HCEC 1CT (cell line): ENCODE measurements around the gene FAM168A.
"Not testable (repeated sequence)": the region's sequence is repeated elsewhere in the genome, so short reads cannot be mapped to it uniquely, and the experiment has no call there.

Source experiments
- DNase-seq: peaks from one replicate; pipeline ENCODE4 v3.0.0-alpha.2; 2017

The FAM168A gene

GRCh38 chr11:73465023-73465675 is 132.8 kb downstream of the FAM168A start:
- DNase-seq = no peak

GRCh38 chr11:73464347-73464746 is 133.6 kb downstream of the FAM168A start:
- DNase-seq = no peak

GRCh38 chr11:73463359-73463758 is 134.6 kb downstream of the FAM168A start:
- DNase-seq = peak; percentile 35

GRCh38 chr11:73461964-73462363 is 135.9 kb downstream of the FAM168A start:
- no peak for DNase-seq

- DNase-seq = no peak
Measured at GRCh38 chr11:73461335-73461840, 136.5 kb downstream of the FAM168A start.

- no peak for DNase-seq
Measured at GRCh38 chr11:73458201-73458600, 139.7 kb downstream of the FAM168A start.

GRCh38 chr11:73454987-73455386 is 142.9 kb downstream of the FAM168A start:
- DNase-seq = no peak

GRCh38 chr11:73453562-73453961 is 144.3 kb downstream of the FAM168A start:
- DNase-seq = peak; percentile 3

GRCh38 chr11:73452726-73453125 is 145.2 kb downstream of the FAM168A start:
- no peak for DNase-seq

GRCh38 chr11:73451896-73452295 is 146.0 kb downstream of the FAM168A start:
- no peak for DNase-seq

GRCh38 chr11:73446766-73447165 is 151.1 kb downstream of the FAM168A start:
- DNase-seq = no peak

- DNase-seq = no peak
Measured at GRCh38 chr11:73445980-73446379, 151.9 kb downstream of the FAM168A start.

- DNase-seq = no peak
Measured at GRCh38 chr11:73439002-73439843, 158.7 kb downstream of the FAM168A start.

- not testable (repeated sequence) for DNase-seq
Measured at GRCh38 chr11:73436859-73437258, 161.1 kb downstream of the FAM168A start.

GRCh38 chr11:73431396-73431795 is 166.5 kb downstream of the FAM168A start:
- DNase-seq = no peak

- DNase-seq = no peak
Measured at GRCh38 chr11:73430326-73430725, 167.6 kb downstream of the FAM168A start.

- peak; percentile 53 for DNase-seq
Measured at GRCh38 chr11:73429121-73429750, 168.7 kb downstream of the FAM168A start.

GRCh38 chr11:73428699-73429098 is 169.2 kb downstream of the FAM168A start:
- no peak for DNase-seq

GRCh38 chr11:73428227-73428626 is 169.7 kb downstream of the FAM168A start:
- no peak for DNase-seq

- DNase-seq = no peak
Measured at GRCh38 chr11:73426219-73426850, 171.6 kb downstream of the FAM168A start.

- no peak for DNase-seq
Measured at GRCh38 chr11:73425108-73425507, 172.8 kb downstream of the FAM168A start.

- no peak for DNase-seq
Measured at GRCh38 chr11:73423506-73423905, 174.4 kb downstream of the FAM168A start.

GRCh38 chr11:73422886-73423285 is 175.0 kb downstream of the FAM168A start:
- DNase-seq = no peak
